Fibroblast of the aortic adventitia (primary cell): ENCODE measurements around the gene RBM5. TPM values are rescaled to one million over a fixed set of nuclear protein-coding genes. Genes with fewer than 3 reads are reported as not detected.
A peak's percentile ranks its signal among the peaks of the same experiment; 100 is the strongest.

Experiments used
- DNase-seq: peaks from one replicate; pipeline ENCODE4 v3.0.0-alpha.2; 2010; ENCODE audit warnings: low read depth
- H3K4me3 ChIP-seq: 2 replicates; pipeline ENCODE4 v1.5.1; 2011; ENCODE audit warnings: low read depth, mild to moderate bottlenecking, control low read depth, low read length, moderate library complexity
- CTCF ChIP-seq: IDR thresholded peaks from 2 replicates; pipeline ENCODE4 v1.5.1; 2011; ENCODE audit warnings: mild to moderate bottlenecking, low read length, control low read depth, inconsistent platforms; ENCODE audit not compliant: insufficient read depth
- total RNA-seq: library from RNA; depleted of rRNA; stranded (reverse); fragments of >200 nt; gene quantifications from 2 replicates; pipeline ENCODE4 v1.2.3, GENCODE V29; 2012; ENCODE audit warnings: low replicate concordance

RBM5 gene
- total RNA-seq, 1 donor, result 142 TPM

DNA sequence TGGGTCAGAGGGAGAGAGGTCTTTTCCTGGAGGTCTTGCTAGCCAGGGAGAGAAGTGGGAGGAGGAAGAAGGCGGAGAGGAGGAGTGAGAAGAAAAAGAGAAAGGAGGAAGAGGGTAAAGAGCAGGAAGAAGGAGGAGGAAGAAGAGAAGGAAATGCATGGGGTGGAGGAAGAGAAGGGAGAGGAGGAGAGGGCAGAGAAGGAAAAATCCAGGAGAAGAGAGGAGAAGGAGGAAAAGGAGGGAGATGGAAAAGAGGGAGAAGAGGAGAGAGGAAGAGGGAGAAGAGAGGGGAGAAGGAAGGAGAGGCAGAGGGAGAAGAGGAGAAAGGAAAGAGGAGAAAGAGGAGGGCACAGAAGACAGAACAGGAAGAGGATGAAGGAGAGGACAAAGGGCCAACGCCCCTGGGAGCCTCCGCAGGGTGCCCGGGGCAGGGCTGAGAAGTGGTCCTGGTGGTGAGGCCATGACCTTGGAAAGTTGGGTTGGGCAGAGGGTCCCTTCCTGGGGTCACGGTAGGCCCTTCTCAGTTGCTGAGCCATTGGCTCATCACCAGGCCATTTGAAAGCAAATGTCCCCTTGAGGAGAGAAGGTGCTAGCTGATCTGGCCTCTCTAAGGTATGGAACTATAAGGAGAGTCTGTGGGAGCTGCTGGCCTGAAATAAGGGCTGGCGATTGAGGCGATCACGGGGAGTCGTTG lies 65.2 kb downstream of the RBM5 start:
- TF ChIP-seq CTCF, result no peak
- no peak overlapping the region for H3K4me3 ChIP-seq
- DNase-seq, result no peak

DNA sequence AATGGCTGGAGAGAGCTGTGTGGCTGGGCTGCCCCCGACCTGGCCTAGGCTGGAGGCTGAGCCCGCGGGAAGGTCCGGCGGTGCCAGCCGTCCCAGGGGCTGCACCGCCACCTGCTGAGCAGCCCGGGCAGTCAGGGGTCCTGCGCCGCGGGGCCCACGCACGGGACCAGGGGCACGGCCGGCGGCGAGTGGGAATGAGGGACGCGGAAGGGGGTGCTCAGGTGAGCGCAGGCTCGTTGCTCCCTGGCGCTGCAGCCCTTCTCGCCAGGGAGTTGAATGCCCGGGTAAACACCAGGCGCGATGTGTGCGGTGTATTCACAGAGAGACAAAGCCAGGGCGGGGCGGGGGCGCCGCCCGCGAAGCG lies 65.7 kb downstream of the RBM5 start:
- TF ChIP-seq CTCF, result peak; percentile 0
- DNase-seq, result no peak
- peak overlapping the region; percentile 22 for H3K4me3 ChIP-seq

DNA sequence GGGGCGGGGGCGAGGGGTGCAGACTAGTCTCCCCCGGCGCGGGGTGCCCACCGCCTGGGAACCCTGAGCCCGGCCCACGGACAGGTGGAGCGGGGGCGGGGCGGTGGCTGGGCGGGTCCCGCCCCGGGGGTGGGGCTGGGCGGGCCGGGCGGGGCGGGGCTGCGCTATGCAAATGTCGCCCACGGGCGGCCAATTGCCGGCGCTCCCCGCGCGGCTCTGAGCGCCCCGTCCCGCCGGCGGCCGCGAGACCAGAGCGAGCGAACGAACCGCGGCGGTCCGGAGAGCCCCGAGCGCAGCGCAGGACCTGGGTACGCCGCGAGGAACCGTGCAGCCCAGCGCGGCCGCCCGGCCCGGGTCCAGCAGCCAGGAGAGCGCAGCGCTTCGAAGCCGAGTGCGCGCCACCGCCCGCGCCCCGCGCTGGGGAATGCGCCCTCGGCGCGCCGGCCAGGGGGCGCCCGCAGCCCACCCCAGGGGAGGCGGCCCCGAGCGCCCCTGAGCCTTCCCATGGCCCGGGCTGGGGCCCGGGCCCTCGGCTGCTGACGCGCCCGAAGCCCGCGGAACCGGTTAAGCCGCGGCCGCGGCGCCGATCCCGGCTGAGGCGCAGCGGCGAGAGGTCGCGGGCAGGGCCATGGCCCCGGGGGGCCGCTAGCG lies 66.2 kb downstream of the RBM5 start, which contains the start of gene SEMA3F:
TSS of gene SEMA3F (plus strand) at position 485 of the 651 bp plus-strand sequence. CDS start 4,299 bp downstream, outside the sequence.
- peak; percentile 51 for DNase-seq
- TF ChIP-seq CTCF, result no peak
- H3K4me3 ChIP-seq, result peak within 1 kb of the TSS; percentile 70

DNA sequence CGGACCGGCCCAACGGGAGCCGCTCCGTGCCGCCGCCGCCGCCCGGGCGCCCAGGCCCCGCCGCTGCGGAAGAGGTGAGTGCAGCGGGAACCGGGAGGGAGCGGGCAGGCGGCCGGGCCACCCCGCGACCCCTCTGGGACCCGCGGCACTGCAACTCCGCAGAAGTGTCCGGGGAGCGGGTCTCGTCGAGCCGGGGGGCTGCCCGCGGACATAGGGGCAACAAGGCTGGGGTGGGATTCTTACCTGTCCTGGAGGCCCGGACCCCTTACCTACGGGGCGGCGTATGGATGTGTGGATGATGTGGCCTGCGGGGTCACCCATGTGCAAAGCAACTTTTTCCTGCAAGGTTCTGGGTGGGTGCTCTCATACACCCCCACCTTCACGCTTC lies 66.8 kb downstream of the RBM5 start:
- no peak for DNase-seq
- peak overlapping the region; percentile 70 for H3K4me3 ChIP-seq
- TF ChIP-seq CTCF, result no peak

GRCh38 chr3:50155891-50156290 lies 67.2 kb downstream of the RBM5 start:
- H3K4me3 ChIP-seq, result peak overlapping the region; percentile 70
- no peak for TF ChIP-seq CTCF
- DNase-seq, result no peak

DNA sequence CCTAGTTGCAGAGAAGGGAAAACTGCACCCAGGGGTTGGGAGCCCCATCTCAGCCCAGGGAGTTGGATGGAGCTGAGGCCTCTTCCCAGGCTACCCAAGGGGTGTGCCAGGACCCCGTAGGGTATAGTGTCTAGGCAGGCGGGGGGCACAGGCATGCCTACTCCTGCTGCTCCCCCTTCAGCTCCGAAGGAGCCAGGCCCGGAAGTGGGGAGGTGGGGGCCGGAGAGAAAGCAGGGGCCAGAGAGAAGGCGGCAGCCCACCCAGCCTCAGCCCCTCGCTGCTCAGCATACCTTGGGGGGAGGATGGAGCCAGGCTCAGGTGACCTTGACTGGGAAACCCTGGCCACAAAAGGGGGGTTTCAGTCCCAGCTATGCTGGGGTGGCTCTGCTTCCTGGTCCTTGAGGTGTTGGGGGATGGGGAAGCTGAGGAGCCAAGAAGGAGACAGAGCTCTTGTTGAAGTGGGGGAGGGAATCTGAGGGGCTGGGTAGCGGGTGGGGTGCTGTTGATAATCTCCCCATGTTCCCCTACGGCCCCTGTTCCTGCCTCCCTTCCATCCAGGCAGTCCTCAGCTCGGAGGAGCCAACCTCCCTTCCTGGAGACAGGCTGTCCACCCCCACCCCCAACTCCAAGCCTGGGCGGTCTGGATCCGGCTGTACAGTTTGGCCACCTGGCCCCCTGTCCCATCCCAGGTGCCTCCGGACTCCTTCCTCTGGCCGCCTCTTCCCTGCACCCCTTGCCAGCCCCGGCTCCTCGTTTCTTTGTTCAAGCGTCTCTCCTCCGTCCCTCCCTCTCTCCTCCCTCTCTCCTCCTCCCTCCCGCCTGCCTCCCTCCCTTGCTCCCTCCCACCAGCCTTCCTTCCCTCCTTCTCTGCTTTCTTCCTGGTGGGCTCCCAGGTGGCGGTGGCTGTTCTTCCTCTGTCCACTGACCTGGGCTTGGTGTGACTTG lies 68.1 kb downstream of the RBM5 start:
- peak overlapping the region; percentile 70 for H3K4me3 ChIP-seq
- TF ChIP-seq CTCF, result no peak
- DNase-seq, result peak; percentile 26
